ENCODE results near the gene SRA1. TPM values are rescaled to one million over a fixed set of nuclear protein-coding genes. Genes with fewer than 3 reads are reported as not detected.

Gene SRA1
- total RNA-seq, 1 donor from 2014 or later: 17.1 TPM

DNA sequence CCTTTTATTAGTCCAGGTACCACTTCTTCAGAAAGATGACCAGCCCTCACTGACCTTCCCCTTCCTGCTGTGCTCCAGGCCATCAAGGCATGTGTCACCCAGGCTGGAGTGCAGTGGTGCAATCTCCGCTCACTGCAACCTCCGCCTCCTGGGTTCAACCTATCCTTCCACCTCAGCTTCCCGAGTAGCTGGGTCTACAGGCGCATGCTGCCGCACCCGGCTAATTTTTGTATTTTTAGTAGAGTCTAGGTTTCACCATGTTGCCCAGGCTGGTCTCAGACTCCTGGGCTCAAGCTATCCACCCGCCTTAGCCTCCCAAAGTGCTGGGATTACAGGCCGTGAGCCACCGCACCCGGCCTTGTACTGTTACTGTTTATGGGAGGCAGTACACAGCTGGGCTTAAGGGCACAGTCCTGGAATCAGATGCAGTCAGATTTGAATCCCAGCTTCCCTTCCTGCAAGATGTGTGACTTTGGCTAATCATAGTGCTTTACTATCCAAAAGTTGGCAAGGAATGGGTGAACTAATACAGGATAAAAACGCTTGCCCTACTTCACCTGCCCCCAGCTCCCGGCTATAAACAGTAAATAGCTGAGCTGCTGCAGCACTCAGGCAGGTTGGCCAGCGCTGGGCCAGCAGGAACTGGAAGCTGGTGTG, 10.3 kb downstream of the SRA1 start:
- no peak for TF ChIP-seq CTCF (IDR thresholded peaks at IDR 0.05; ENCODE audit: unreplicated experiment)
- no peaks in the 10 kb centered on the region for H3K9me3 Mint-ChIP-seq (ENCODE audit: unreplicated experiment)
- DNase-seq (ENCODE audit: low spot score): no peak
- peaks cover 38% of the 10 kb centered on the region for H3K36me3 Mint-ChIP-seq (ENCODE audit: low read depth, unreplicated experiment)
- H3K27me3 Mint-ChIP-seq (ENCODE audit: unreplicated experiment): peaks cover 6% of the 10 kb centered on the region
- peaks cover 37% of the 10 kb centered on the region for H3K4me1 Mint-ChIP-seq (ENCODE audit: unreplicated experiment)
- H3K4me3 Mint-ChIP-seq (ENCODE audit: unreplicated experiment): peak overlapping the region; percentile 67
- peak overlapping the region; percentile 72 for H3K27ac Mint-ChIP-seq (ENCODE audit: unreplicated experiment)

- Mint-ChIP-seq H3K4me3 (ENCODE audit: unreplicated experiment) (no peak overlapping the region), H3K36me3 (ENCODE audit: low read depth, unreplicated experiment) (peaks cover 38% of the 10 kb centered on the region), H3K27me3 (ENCODE audit: unreplicated experiment) (peaks cover 6% of the 10 kb centered on the region), H3K9me3 (ENCODE audit: unreplicated experiment) (no peaks in the 10 kb centered on the region), H3K27ac (ENCODE audit: unreplicated experiment) (no peak overlapping the region), H3K4me1 (ENCODE audit: unreplicated experiment) (peaks cover 41% of the 10 kb centered on the region)
- TF ChIP-seq CTCF (IDR thresholded peaks at IDR 0.05; ENCODE audit: unreplicated experiment): no peak
- DNase-seq (ENCODE audit: low spot score): no peak
These were observed 11.7 kb downstream of the SRA1 start for GRCh38 chr5:140545606-140546005.

DNA sequence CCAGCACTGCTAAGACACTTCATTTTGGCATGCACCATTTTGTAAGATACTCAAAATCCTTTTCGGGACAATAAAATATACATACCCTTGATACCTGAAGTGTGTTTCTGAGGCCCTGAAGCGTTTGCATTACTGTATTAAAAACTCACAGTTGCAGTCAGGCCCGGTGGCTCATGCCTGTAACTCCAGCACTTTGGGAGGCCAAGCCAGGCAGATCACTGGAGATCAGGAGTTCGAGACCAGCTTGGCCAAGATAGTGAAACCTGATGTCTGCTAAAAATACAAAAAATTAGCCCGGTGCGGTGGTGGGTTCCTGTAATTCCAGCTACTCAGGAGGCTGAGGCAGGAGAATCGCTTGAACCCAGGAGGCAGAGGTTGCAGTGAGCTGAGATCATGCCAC, 12.3 kb downstream of the SRA1 start:
- H3K9me3 Mint-ChIP-seq (ENCODE audit: unreplicated experiment): no peaks in the 10 kb centered on the region
- peaks cover 6% of the 10 kb centered on the region for H3K27me3 Mint-ChIP-seq (ENCODE audit: unreplicated experiment)
- H3K36me3 Mint-ChIP-seq (ENCODE audit: low read depth, unreplicated experiment): peaks cover 37% of the 10 kb centered on the region
- H3K4me3 Mint-ChIP-seq (ENCODE audit: unreplicated experiment): peak overlapping the region; percentile 24
- H3K4me1 Mint-ChIP-seq (ENCODE audit: unreplicated experiment): peaks cover 41% of the 10 kb centered on the region
- no peak for TF ChIP-seq CTCF (IDR thresholded peaks at IDR 0.05; ENCODE audit: unreplicated experiment)
- no peak overlapping the region for H3K27ac Mint-ChIP-seq (ENCODE audit: unreplicated experiment)
- no peak for DNase-seq (ENCODE audit: low spot score)

- H3K9me3 Mint-ChIP-seq (ENCODE audit: unreplicated experiment): no peaks in the 10 kb centered on the region
- TF ChIP-seq CTCF (IDR thresholded peaks at IDR 0.05; ENCODE audit: unreplicated experiment): no peak
- no peak overlapping the region for H3K27ac Mint-ChIP-seq (ENCODE audit: unreplicated experiment)
- peaks cover 4% of the 10 kb centered on the region for H3K27me3 Mint-ChIP-seq (ENCODE audit: unreplicated experiment)
- DNase-seq (ENCODE audit: low spot score): no peak
- H3K4me1 Mint-ChIP-seq (ENCODE audit: unreplicated experiment): peaks cover 23% of the 10 kb centered on the region
- no peak overlapping the region for H3K4me3 Mint-ChIP-seq (ENCODE audit: unreplicated experiment)
- peaks cover 26% of the 10 kb centered on the region for H3K36me3 Mint-ChIP-seq (ENCODE audit: low read depth, unreplicated experiment)
These were observed 14.3 kb downstream of the SRA1 start for GRCh38 chr5:140542972-140543371.

GRCh38 chr5:140540227-140540626, 17.0 kb downstream of the SRA1 start:
- Mint-ChIP-seq H3K4me1 (ENCODE audit: unreplicated experiment) (peaks cover 10% of the 10 kb centered on the region), H3K27me3 (ENCODE audit: unreplicated experiment) (no peaks in the 10 kb centered on the region), H3K4me3 (ENCODE audit: unreplicated experiment) (peak overlapping the region; percentile 45), H3K9me3 (ENCODE audit: unreplicated experiment) (no peaks in the 10 kb centered on the region), H3K36me3 (ENCODE audit: low read depth, unreplicated experiment) (peaks cover 29% of the 10 kb centered on the region), H3K27ac (ENCODE audit: unreplicated experiment) (no peak overlapping the region)
- TF ChIP-seq CTCF (IDR thresholded peaks at IDR 0.05; ENCODE audit: unreplicated experiment): no peak
- DNase-seq (ENCODE audit: low spot score): no peak

All from endothelial cell (in vitro differentiated cells).